Mesothelial cell of epicardium (in vitro differentiated cells): Measurements from ENCODE around the gene TRAPPC4. TPM values are rescaled to one million over a fixed set of nuclear protein-coding genes. Genes with fewer than 3 reads are reported as not detected.
"Not testable (repeated sequence)": the region's sequence is repeated elsewhere in the genome, so short reads cannot be mapped to it uniquely, and the experiment has no call there.

Experiments used
- DNase-seq, 2 experiments: peaks; one replicate each; pipeline ENCODE4 v3.0.0; 2021; ENCODE audit warnings: low spot score in 2 of 2; ENCODE audit not compliant: unreplicated experiment in 2 of 2
- H3K27ac Mint-ChIP-seq: 2 replicates; pipeline ENCODE4 v1.8.0; 2021; ENCODE audit warnings: mixed read lengths
- H3K27me3 Mint-ChIP-seq: 2 replicates; pipeline ENCODE4 v1.8.0; 2021; ENCODE audit warnings: low read depth, mixed read lengths
- H3K36me3 Mint-ChIP-seq: 2 replicates; pipeline ENCODE4 v1.8.0; 2021; ENCODE audit warnings: mixed read lengths
- H3K4me1 Mint-ChIP-seq: 2 replicates; pipeline ENCODE4 v1.8.0; 2021; ENCODE audit warnings: mixed read lengths
- H3K4me3 Mint-ChIP-seq: 2 replicates; pipeline ENCODE4 v1.8.0; 2021; ENCODE audit warnings: mild to moderate bottlenecking, moderate library complexity, mixed read lengths
- H3K9me3 Mint-ChIP-seq: 2 replicates; pipeline ENCODE4 v1.8.0; 2021; ENCODE audit warnings: mixed read lengths
- CTCF ChIP-seq: fragments of 200-600 bp; sonication (generic); IDR thresholded peaks from one replicate; pipeline ENCODE4 v1.5.0; 2021; ENCODE audit warnings: antibody characterized with exemption; ENCODE audit not compliant: unreplicated experiment
- total RNA-seq: library from RNA; stranded (reverse); gene quantifications from 3 replicates; pipeline ENCODE4 v1.2.1, GENCODE V29; 2021

TRAPPC4 gene
- total RNA-seq, 1 donor from 2014 or later = 53.9 TPM

GRCh38 chr11:119031912-119032280, 13.3 kb downstream of the TRAPPC4 start:
- no peaks in the 10 kb centered on the region for H3K27me3 Mint-ChIP-seq
- H3K4me1 Mint-ChIP-seq = peaks cover 14% of the 10 kb centered on the region
- no peak for TF ChIP-seq CTCF
- no peaks in the 10 kb centered on the region for H3K9me3 Mint-ChIP-seq
- no peak overlapping the region for H3K27ac Mint-ChIP-seq
- no peak for DNase-seq
- H3K4me3 Mint-ChIP-seq = no peak overlapping the region
- peaks cover 3% of the 10 kb centered on the region for H3K36me3 Mint-ChIP-seq

GRCh38 chr11:119033421-119033820, 14.9 kb downstream of the TRAPPC4 start:
- H3K36me3 Mint-ChIP-seq, H3K9me3 Mint-ChIP-seq, H3K27me3 Mint-ChIP-seq, H3K27ac Mint-ChIP-seq, H3K4me3 Mint-ChIP-seq, DNase-seq: not testable (repeated sequence)
- peaks cover 14% of the 10 kb centered on the region for H3K4me1 Mint-ChIP-seq

- Mint-ChIP-seq H3K27me3 (no peaks in the 10 kb centered on the region), H3K36me3 (no peaks in the 10 kb centered on the region), H3K9me3 (no peaks in the 10 kb centered on the region)
Measured at GRCh38 chr11:119034813-119035212, 16.2 kb downstream of the TRAPPC4 start.

GRCh38 chr11:119038884-119039283, 20.3 kb downstream of the TRAPPC4 start:
- H3K27ac Mint-ChIP-seq = no peak overlapping the region
- no peaks in the 10 kb centered on the region for H3K36me3 Mint-ChIP-seq
- H3K9me3 Mint-ChIP-seq = no peaks in the 10 kb centered on the region
- H3K27me3 Mint-ChIP-seq = no peaks in the 10 kb centered on the region
- no peak overlapping the region for H3K4me3 Mint-ChIP-seq
- TF ChIP-seq CTCF = no peak
- no peaks in the 10 kb centered on the region for H3K4me1 Mint-ChIP-seq
- DNase-seq = no peak

More at GRCh38 chr11:119034813-119035212, 16.2 kb downstream of the TRAPPC4 start:
- Mint-ChIP-seq H3K4me3 (no peak overlapping the region), H3K4me1 (peaks cover 2% of the 10 kb centered on the region), H3K27ac (no peak overlapping the region)
- DNase-seq = no peak
- TF ChIP-seq CTCF = no peak

- not testable (repeated sequence) for H3K36me3 Mint-ChIP-seq, H3K4me1 Mint-ChIP-seq, H3K27ac Mint-ChIP-seq, H3K9me3 Mint-ChIP-seq, DNase-seq, H3K27me3 Mint-ChIP-seq, H3K4me3 Mint-ChIP-seq
Measured at GRCh38 chr11:119039471-119039870, 20.9 kb downstream of the TRAPPC4 start.

- Mint-ChIP-seq H3K27me3 (no peaks in the 10 kb centered on the region), H3K4me3 (no peak overlapping the region), H3K27ac (no peak overlapping the region), H3K4me1 (no peaks in the 10 kb centered on the region), H3K36me3 (peaks cover 8% of the 10 kb centered on the region), H3K9me3 (no peaks in the 10 kb centered on the region)
- TF ChIP-seq CTCF = no peak
- DNase-seq = no peak
Measured at GRCh38 chr11:119041821-119042514, 23.4 kb downstream of the TRAPPC4 start.

- Mint-ChIP-seq H3K4me3 (no peak overlapping the region), H3K27ac (no peak overlapping the region)
Measured at GRCh38 chr11:119042927-119043326, 24.4 kb downstream of the TRAPPC4 start.

More at GRCh38 chr11:119042927-119043326, 24.4 kb downstream of the TRAPPC4 start:
- DNase-seq = no peak
- Mint-ChIP-seq H3K36me3 (peaks cover 15% of the 10 kb centered on the region), H3K9me3 (no peaks in the 10 kb centered on the region), H3K27me3 (no peaks in the 10 kb centered on the region), H3K4me1 (no peaks in the 10 kb centered on the region)
- TF ChIP-seq CTCF = no peak
